ENCODE data around the gene SDF2L1. TPM values are rescaled to one million over a fixed set of nuclear protein-coding genes. Genes with fewer than 3 reads are reported as not detected.

SDF2L1 gene
- total and polyA plus RNA-seq, 2 of the 13 experiments (the other 11 are each of a cell fraction or from before 2014, with no cell fraction given): 18.0 to 57.4 TPM

DNA sequence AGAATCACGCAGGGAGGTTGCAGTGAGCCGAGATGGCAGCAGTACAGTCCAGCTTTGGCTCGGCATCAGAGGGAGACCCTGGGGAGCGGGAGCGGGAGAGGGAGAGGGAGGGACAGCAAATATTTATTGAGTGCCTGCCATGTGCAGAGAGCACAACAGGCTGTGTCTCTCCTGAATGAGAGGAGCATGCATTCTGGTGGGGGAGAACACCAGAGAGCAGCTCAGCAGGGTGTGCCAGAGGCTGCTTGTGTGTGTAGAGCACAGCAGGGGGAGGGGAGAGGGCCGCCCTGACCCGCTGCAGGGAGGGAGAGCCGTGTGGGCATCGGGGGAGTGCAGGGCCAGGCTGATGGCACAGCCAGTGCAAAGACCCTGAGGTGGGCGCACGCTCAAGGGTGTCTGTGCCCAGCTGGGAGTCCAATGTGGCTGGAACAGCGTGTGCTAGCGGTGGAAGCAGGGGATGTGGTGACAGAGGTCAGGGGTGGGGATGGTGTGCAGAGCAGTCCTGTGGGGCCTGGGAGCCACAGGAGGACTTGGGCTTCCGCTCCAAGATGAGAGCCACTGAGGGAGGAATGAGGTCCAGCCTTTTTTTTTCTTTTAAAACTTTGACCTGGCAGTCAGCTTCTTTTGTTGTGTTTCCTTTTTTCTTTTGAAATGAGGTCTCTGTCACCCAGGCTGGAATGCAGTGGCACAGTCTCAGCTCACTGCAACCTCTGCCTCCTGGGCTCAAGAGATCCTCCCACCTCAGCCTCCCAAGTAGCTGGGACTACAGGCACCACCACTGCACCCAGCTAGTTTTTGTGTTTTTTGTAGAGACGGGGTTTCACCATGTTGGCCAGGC is 35.7 kb downstream of the SDF2L1 start (continued):
- TF ChIP-seq, protein P1, sequence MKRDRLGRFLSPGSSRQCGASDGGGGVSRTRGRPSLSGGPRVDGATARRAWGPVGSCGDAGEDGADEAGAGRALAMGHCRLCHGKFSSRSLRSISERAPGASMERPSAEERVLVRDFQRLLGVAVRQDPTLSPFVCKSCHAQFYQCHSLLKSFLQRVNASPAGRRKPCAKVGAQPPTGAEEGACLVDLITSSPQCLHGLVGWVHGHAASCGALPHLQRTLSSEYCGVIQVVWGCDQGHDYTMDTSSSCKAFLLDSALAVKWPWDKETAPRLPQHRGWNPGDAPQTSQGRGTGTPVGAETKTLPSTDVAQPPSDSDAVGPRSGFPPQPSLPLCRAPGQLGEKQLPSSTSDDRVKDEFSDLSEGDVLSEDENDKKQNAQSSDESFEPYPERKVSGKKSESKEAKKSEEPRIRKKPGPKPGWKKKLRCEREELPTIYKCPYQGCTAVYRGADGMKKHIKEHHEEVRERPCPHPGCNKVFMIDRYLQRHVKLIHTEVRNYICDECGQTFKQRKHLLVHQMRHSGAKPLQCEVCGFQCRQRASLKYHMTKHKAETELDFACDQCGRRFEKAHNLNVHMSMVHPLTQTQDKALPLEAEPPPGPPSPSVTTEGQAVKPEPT (CRISPR knock-in tag; IDR thresholded peaks at IDR 0.05; ENCODE audit: low read depth): no peak
- TF ChIP-seq, protein P2, sequence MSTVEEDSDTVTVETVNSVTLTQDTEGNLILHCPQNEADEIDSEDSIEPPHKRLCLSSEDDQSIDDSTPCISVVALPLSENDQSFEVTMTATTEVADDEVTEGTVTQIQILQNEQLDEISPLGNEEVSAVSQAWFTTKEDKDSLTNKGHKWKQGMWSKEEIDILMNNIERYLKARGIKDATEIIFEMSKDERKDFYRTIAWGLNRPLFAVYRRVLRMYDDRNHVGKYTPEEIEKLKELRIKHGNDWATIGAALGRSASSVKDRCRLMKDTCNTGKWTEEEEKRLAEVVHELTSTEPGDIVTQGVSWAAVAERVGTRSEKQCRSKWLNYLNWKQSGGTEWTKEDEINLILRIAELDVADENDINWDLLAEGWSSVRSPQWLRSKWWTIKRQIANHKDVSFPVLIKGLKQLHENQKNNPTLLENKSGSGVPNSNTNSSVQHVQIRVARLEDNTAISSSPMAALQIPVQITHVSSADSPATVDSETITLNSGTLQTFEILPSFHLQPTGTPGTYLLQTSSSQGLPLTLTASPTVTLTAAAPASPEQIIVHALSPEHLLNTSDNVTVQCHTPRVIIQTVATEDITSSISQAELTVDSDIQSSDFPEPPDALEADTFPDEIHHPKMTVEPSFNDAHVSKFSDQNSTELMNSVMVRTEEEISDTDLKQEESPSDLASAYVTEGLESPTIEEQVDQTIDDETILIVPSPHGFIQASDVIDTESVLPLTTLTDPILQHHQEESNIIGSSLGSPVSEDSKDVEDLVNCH (CRISPR knock-in tag; IDR thresholded peaks at IDR 0.05): no peak
- TF ChIP-seq KMT2A (CRISPR knock-in tag; IDR thresholded peaks at IDR 0.05) (peak; percentile 53; the same call in 1 of the 2 replicates), NONO (IDR thresholded peaks at IDR 0.05) (no peak), NONO (CRISPR knock-in tag; conservative IDR thresholded peaks at IDR 0.05) (peak; percentile 74), TAF15 (IDR thresholded peaks at IDR 0.05; ENCODE audit: low read depth, low read length, poor library complexity, severe bottlenecking) (no peak), SMC3 (IDR thresholded peaks at IDR 0.05; ENCODE audit: low read length) (no peak), SIX4 (CRISPR knock-in tag; IDR thresholded peaks at IDR 0.05) (no peak), ZNF333 (CRISPR knock-in tag; IDR thresholded peaks at IDR 0.05; ENCODE audit: borderline replicate concordance) (no peak), HOXA5 (CRISPR knock-in tag; IDR thresholded peaks at IDR 0.05) (no peak), PHF21A (CRISPR knock-in tag; IDR thresholded peaks at IDR 0.05) (peak; percentile 63; the same call in 1 of the 2 replicates), ZNF720 (CRISPR knock-in tag; IDR thresholded peaks at IDR 0.05) (no peak), ASH2L (IDR thresholded peaks at IDR 0.05; ENCODE audit: insufficient read length, low read depth, low read length) (no peak), ZNF614 (CRISPR knock-in tag; IDR thresholded peaks at IDR 0.05; ENCODE audit: borderline replicate concordance) (no peak)
- TF ChIP-seq, protein P3, sequence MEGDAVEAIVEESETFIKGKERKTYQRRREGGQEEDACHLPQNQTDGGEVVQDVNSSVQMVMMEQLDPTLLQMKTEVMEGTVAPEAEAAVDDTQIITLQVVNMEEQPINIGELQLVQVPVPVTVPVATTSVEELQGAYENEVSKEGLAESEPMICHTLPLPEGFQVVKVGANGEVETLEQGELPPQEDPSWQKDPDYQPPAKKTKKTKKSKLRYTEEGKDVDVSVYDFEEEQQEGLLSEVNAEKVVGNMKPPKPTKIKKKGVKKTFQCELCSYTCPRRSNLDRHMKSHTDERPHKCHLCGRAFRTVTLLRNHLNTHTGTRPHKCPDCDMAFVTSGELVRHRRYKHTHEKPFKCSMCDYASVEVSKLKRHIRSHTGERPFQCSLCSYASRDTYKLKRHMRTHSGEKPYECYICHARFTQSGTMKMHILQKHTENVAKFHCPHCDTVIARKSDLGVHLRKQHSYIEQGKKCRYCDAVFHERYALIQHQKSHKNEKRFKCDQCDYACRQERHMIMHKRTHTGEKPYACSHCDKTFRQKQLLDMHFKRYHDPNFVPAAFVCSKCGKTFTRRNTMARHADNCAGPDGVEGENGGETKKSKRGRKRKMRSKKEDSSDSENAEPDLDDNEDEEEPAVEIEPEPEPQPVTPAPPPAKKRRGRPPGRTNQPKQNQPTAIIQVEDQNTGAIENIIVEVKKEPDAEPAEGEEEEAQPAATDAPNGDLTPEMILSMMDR (CRISPR knock-in tag; IDR thresholded peaks at IDR 0.05): peak; percentile 51
- TF ChIP-seq, protein P4, sequence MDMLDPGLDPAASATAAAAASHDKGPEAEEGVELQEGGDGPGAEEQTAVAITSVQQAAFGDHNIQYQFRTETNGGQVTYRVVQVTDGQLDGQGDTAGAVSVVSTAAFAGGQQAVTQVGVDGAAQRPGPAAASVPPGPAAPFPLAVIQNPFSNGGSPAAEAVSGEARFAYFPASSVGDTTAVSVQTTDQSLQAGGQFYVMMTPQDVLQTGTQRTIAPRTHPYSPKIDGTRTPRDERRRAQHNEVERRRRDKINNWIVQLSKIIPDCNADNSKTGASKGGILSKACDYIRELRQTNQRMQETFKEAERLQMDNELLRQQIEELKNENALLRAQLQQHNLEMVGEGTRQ (IDR thresholded peaks at IDR 0.05; ENCODE audit: low read depth, low read length): no peak
- TF ChIP-seq, protein P4 (CRISPR knock-in tag; IDR thresholded peaks at IDR 0.05; ENCODE audit: borderline replicate concordance): no peak
- TF ChIP-seq, protein P5, sequence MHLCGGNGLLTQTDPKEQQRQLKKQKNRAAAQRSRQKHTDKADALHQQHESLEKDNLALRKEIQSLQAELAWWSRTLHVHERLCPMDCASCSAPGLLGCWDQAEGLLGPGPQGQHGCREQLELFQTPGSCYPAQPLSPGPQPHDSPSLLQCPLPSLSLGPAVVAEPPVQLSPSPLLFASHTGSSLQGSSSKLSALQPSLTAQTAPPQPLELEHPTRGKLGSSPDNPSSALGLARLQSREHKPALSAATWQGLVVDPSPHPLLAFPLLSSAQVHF (CRISPR knock-in tag; IDR thresholded peaks at IDR 0.05): no peak
- TF ChIP-seq, protein P6, sequence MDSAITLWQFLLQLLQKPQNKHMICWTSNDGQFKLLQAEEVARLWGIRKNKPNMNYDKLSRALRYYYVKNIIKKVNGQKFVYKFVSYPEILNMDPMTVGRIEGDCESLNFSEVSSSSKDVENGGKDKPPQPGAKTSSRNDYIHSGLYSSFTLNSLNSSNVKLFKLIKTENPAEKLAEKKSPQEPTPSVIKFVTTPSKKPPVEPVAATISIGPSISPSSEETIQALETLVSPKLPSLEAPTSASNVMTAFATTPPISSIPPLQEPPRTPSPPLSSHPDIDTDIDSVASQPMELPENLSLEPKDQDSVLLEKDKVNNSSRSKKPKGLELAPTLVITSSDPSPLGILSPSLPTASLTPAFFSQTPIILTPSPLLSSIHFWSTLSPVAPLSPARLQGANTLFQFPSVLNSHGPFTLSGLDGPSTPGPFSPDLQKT (CRISPR knock-in tag; IDR thresholded peaks at IDR 0.05; ENCODE audit: borderline replicate concordance): no peak
